Ascending aorta (tissue), 2 donors: ENCODE measurements around the gene RUFY1. TPM values are rescaled to one million over a fixed set of nuclear protein-coding genes. Genes with fewer than 3 reads are reported as not detected.
"Not testable (repeated sequence)": the region's sequence is repeated elsewhere in the genome, so short reads cannot be mapped to it uniquely, and the experiment has no call there.

ENCODE experiments used
- DNase-seq, 2 donors: peaks; one replicate each; pipeline ENCODE4 v3.0.0-alpha.2; 2019; ENCODE audit warnings: low spot score in 2 of 2
- H3K27ac ChIP-seq, 2 donors: fragments of 200-600 bp; sonication (generic); one replicate each; pipeline ENCODE4 v1.5.1; 2016 to 2017; ENCODE audit warnings: mild to moderate bottlenecking in 1 of 2
- H3K27me3 ChIP-seq: fragments of 200-600 bp; sonication (generic); one replicate; pipeline ENCODE4 v1.5.1; 2017
- H3K36me3 ChIP-seq, 2 donors: fragments of 200-600 bp; sonication (generic); one replicate each; pipeline ENCODE4 v1.5.1; 2016
- H3K4me1 ChIP-seq, 2 donors: fragments of 200-600 bp; sonication (generic); one replicate each; pipeline ENCODE4 v1.5.1; 2016 to 2017; ENCODE audit warnings: mild to moderate bottlenecking in 1 of 2
- H3K4me3 ChIP-seq, 2 donors: fragments of 200-600 bp; sonication (generic); one replicate each; pipeline ENCODE4 v1.5.1; 2016 to 2017; ENCODE audit warnings: mild to moderate bottlenecking in 1 of 2
- H3K9me3 ChIP-seq, 2 donors: fragments of 200-600 bp; sonication (generic); one replicate each; pipeline ENCODE4 v1.5.1; 2016
- intact Hi-C: fragments of 100-400 bp; cut with DNase I; formaldehyde crosslinking; loops from one replicate; pipeline ENCODE4 v1.15.1; 2023
- total RNA-seq: library from RNA; depleted of rRNA; stranded (reverse); fragments of >200 nt; gene quantifications from one replicate; pipeline ENCODE4 v1.1.0, GENCODE V29; 2016
- TF ChIP-seq, protein P1 (sequence below), 3 experiments: fragments of 200-600 bp in 2 of 3; fragments of 450-650 bp in 1 of 3; sonication (generic) in 2 of 3; IDR thresholded peaks; one replicate each; pipeline ENCODE4 v1.5.1; 2016 to 2019; ENCODE audit warnings: antibody characterized with exemption in 3 of 3, mild to moderate bottlenecking in 1 of 3, moderate library complexity in 1 of 3

Gene RUFY1
- total RNA-seq, 1 donor from 2014 or later, result 12.2 TPM

DNA sequence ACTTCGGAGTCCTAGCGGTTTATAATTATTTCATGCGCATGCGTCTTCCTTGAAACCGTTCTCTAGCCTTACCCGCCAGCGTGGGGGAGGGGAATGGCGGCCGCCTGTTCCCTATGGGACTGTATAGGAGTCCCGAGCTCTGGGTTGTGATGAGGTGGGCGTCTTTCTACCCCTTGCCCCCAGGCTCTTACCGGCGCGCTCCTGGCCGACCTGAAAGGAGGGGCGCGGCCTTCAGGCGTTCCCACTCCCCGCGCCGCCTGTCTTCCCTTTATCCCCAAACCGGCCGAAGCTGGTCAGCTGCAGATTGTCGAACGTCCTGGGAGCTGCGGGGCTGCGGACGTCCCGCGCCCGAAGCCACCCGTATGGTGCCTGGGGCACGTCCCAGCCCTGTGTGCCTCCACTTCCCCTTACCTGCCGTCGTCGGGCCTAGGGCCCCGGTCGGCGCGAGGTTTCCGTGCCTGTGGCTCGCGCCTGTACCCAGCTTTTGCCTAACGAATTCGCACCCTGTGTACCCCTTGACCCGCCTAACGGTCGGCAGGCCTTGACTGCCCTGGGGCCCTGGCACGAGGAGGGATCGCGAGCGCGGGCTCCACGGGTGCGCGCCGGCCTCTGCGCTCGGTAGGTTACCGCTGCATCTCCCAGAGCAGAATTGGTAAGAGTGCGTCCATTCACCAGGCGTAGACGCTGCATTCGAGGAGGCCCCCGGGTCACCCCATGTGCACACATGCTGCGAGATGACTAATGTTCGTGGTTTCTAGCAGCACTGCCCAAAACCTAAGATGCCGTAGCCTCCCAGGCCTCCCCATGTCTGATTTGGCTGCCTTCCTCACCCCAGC is 73.8 kb downstream of the RUFY1 start:
- H3K36me3 ChIP-seq, result peaks cover 15 to 33% of the 10 kb centered on the region in 2 donors
- peak overlapping the region; percentile 100 for H3K27ac ChIP-seq
- peak in 1 of 2 donors; percentile 70 for DNase-seq
- H3K9me3 ChIP-seq, result no peaks in the 10 kb centered on the region
- TF ChIP-seq, protein P1, sequence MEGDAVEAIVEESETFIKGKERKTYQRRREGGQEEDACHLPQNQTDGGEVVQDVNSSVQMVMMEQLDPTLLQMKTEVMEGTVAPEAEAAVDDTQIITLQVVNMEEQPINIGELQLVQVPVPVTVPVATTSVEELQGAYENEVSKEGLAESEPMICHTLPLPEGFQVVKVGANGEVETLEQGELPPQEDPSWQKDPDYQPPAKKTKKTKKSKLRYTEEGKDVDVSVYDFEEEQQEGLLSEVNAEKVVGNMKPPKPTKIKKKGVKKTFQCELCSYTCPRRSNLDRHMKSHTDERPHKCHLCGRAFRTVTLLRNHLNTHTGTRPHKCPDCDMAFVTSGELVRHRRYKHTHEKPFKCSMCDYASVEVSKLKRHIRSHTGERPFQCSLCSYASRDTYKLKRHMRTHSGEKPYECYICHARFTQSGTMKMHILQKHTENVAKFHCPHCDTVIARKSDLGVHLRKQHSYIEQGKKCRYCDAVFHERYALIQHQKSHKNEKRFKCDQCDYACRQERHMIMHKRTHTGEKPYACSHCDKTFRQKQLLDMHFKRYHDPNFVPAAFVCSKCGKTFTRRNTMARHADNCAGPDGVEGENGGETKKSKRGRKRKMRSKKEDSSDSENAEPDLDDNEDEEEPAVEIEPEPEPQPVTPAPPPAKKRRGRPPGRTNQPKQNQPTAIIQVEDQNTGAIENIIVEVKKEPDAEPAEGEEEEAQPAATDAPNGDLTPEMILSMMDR (IDR thresholded peaks at IDR 0.05), result no peak
- intact Hi-C loops, result loop anchor here (2.0 to 10.0 kb wide), 5 partner anchors 65 to 1191 kb away; partner anchors contain the start of genes CANX, MAML1 and SQSTM1
- peaks cover 0 to 32% of the 10 kb centered on the region in 2 donors for H3K4me1 ChIP-seq
- H3K27me3 ChIP-seq, result no peaks in the 10 kb centered on the region
- H3K4me3 ChIP-seq, result peak overlapping the region; percentile 99 to 100

DNA sequence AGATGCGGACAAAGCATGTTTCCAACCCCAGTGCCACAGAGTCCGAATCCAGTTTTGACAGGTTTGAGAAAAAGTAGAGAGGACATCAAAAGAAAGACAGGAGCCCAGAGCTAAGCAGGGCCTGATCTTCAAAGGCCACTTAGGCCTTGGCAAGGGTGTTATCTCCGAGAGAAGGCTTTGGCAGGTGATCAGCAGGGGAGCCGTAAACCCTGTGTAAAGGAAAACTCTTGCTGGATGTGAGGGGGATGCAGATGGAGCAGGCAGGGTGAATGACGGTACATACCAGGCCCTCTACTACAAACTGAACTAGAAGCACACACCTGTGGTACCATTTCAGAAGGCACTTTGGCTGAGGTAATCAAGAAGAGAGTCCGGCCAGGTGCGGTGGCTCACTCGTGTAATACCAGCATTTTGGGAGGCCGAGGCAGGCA is 74.5 kb downstream of the RUFY1 start:
- H3K4me1 ChIP-seq, result peaks cover 0 to 30% of the 10 kb centered on the region in 2 donors
- no peaks in the 10 kb centered on the region for H3K27me3 ChIP-seq
- intact Hi-C loops, result loop anchor here (10.0 kb wide), 1 partner anchor 1190 kb away; no protein-coding TSS in a partner anchor
- DNase-seq, result no peak
- TF ChIP-seq, protein P1 (IDR thresholded peaks at IDR 0.05), result no peak
- peak overlapping the region; percentile 99 to 100 for H3K4me3 ChIP-seq
- H3K36me3 ChIP-seq, result peaks cover 11 to 27% of the 10 kb centered on the region in 2 donors
- no peaks in the 10 kb centered on the region for H3K9me3 ChIP-seq
- H3K27ac ChIP-seq, result peak overlapping the region; percentile 100

DNA sequence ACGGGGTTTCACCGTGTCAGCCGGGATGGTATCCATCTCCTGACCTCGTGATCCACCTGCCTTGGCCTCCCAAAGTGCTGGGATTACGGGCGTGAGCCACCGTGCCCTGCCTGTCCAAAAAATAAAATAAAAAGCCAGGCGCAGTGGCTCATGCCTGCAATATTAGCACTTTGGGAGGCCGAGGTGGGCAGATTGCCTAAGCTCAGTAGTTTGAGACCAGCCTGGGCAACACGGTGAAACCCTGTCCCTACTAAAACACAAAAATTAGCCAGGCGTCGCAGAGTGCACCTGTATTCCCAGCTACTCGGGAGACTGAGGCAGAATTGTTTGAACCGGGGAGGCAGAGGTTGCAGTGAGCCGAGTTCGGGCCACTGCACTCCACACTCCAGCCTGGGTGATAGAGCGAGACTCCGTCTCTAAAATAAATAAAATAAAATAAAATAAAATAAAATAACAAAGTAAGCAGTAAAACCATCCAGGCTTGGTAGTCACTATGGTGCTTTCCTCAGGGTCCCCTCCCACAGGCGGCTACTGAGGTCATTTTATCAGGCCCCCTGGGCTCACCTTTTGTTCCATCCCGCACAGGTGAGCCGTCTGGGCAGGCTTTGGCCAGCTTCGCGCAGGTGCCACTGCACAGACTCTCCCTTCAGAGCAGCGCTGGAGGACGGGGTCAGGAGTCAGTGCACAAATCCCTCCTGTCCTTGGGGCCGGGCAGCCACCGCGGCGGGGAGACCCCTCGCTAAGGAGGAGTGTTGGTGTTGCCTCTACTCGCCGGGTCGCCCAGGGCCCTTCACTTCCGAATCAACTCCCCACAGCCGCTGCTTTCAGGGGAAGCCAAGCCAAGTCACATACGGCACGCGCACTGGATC is 83.4 kb downstream of the RUFY1 start:
- H3K4me1 ChIP-seq, intact Hi-C loops, H3K36me3 ChIP-seq, H3K27me3 ChIP-seq, H3K27ac ChIP-seq, H3K9me3 ChIP-seq, DNase-seq: not testable (repeated sequence)
- H3K4me3 ChIP-seq, result peak overlapping the region; percentile 30 to 54

DNA sequence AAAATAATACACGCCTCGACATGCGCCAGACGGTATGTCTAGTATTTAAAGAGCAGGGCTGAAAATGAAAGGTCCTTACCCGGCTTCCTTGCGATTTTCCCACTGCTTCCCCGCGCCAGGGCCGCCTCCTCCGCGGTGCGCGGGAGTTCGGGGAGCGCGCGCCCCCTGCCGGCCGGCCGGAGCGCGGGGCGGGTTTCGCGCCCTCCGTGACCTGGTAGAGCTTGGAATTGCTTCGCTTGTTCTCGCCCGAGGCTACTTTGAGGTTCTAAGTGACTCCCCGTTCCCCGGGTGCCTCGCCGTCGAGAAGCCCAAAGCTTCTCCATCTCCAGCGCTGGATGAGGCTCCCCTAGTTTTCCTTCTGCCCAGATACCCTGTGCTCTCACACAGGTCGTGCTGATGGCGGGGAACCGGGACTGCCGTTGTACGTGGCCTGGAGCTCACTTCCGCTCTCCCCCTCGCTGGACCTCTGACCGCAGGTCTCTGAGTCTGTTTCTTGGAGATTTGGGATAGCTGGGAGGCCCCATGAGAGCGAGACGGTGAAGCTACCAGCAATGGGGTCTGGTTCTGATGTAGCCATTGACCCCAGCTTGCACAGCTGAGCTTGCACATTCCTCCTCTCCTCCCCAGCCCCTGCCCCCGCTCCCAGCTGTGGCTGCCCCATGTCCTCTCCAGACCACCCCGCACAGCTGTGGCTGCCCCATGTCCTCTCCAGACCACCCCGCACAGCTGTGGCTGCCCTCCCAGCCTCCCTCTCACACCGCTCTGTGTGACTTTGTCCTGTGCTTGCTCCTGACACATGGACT is 84.2 kb downstream of the RUFY1 start:
- H3K27me3 ChIP-seq, H3K36me3 ChIP-seq, DNase-seq, H3K4me3 ChIP-seq, H3K9me3 ChIP-seq, intact Hi-C loops, H3K4me1 ChIP-seq, H3K27ac ChIP-seq: not testable (repeated sequence)

DNA sequence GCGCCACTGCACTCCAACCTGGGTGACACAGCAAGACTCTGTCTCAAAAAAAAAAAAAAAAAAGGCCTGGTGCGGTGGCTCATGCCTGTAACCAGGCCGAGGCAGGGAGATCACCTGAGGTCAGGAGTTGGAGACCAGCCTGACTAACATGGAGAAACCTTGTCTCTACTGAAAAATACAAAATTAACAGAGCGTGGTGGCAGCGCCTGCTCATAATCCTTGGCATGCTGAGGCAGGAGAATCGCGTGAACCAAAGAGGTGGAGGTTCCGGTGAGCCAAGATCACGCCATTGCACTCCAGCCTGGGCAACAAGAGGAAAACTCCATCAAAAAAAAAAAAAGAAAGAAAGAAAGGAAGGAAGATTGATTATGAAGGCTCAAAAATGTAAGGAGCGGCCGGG is 88.9 kb downstream of the RUFY1 start:
- H3K4me3 ChIP-seq, DNase-seq, H3K27me3 ChIP-seq, H3K36me3 ChIP-seq, H3K4me1 ChIP-seq, H3K9me3 ChIP-seq, H3K27ac ChIP-seq, intact Hi-C loops: not testable (repeated sequence)

DNA sequence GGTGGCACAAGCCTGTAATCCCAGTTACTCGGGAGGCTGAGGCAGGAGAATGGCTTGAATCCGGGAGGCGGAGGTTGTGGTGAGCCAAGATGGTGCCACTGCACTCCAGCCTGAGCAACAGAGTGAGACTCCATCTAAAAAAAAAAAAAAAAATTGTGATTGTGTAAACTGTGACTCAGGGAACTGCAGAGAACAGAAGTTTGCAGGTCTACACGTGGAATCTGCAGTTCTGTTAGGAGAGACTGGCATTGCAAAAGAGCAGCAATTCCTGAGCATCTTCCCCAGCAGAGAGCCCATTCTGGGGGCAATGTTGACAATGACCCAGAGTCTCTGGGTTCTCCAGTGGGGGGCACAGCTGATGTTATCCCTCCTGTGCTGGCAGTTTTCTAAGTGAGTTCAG is 91.4 kb downstream of the RUFY1 start:
- H3K4me1 ChIP-seq, intact Hi-C loops, H3K27ac ChIP-seq, DNase-seq, H3K9me3 ChIP-seq, H3K36me3 ChIP-seq, H3K4me3 ChIP-seq, H3K27me3 ChIP-seq: not testable (repeated sequence)

DNA sequence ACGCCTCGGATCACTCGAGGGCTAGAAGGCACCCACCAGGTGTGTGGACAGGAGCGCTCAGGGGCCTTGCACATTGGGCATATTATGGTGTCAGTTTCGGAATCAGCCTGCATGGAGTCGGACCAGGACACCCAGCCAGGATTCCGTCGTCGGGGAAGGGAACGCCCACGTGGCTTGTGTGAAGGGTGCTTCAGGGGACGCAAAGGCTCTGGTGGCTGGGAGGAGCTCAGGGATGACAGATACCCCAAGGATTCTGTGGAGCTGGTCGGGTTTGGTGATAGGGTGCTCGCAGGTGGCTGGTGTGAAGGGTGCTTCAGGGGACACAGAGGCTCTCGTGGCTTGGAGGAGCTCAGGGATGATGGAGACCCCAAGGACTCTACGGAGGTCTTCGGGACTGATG is 92.3 kb downstream of the RUFY1 start:
- H3K36me3 ChIP-seq, H3K4me1 ChIP-seq, H3K27me3 ChIP-seq, H3K27ac ChIP-seq, H3K4me3 ChIP-seq, intact Hi-C loops, H3K9me3 ChIP-seq, DNase-seq: not testable (repeated sequence)

DNA sequence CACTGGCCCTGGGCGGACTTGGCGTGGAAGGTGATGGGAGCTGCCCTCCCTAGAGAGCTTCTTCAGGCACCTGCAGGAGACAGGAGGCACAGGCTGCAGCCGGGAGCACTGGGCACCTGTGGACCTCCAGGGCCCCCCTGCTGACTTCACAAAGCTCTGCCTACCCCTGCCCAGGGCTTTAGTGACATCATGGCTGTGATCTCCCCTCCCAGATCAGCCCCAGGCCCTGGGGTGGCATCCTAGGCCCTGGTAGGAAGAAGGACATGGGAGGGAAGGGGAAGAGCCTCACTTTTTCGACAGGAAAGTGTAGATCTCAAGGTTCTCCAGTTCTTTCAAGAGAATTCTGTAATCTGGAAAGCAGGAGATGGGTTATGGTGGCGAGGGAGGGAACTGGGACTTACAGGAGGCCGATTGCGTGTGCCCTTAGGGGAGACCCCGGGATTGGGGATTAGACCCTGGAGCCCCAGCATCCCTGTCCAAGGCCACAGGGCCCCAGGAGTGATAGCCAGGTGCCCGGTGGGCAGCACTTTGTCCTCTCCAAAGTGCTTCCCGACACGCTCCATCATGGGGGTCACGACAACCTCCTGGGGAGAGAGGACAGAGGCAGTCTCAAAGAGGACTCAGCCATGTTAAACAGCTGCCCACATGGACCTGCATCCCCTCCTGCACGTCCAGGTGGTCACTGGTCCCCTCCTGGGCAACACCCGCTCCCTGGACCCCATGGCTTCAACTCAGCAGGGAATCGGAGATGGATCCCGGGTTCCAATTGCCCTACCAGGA is 93.0 kb downstream of the RUFY1 start:
- intact Hi-C loops, H3K9me3 ChIP-seq, H3K4me1 ChIP-seq, DNase-seq, H3K4me3 ChIP-seq, H3K27me3 ChIP-seq, H3K27ac ChIP-seq, H3K36me3 ChIP-seq: not testable (repeated sequence)

DNA sequence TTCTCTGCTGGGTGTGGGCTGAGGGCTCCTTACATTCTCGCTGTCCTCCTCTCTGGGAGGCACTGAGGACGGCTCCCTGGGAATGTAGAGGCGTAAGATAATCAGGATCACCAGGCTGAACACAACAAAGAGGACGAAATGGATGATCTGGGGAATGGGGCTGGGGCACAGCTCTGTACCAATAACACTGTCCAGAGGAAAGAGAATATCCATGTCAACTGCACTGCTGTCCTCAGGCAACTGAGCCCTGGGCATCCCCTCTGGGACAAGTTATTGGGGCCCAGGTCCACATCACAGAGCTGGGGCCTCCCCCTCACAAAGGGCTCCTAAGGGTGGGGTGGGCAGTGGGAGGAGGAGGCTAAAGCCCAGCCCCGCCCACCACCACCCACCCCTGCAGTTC is 94.4 kb downstream of the RUFY1 start:
- DNase-seq, H3K36me3 ChIP-seq, intact Hi-C loops, H3K4me1 ChIP-seq, H3K4me3 ChIP-seq, H3K27me3 ChIP-seq, H3K27ac ChIP-seq, H3K9me3 ChIP-seq: not testable (repeated sequence)
